KMS-11 (cell line): ENCODE results near the gene RFPL2.
"Not testable (repeated sequence)": the region's sequence is repeated elsewhere in the genome, so short reads cannot be mapped to it uniquely, and the experiment has no call there.

ENCODE experiments used
- H2AFZ ChIP-seq: fragments of 200-600 bp; sonication (generic); 2 replicates; pipeline ENCODE4 v1.6.1; 2016; ENCODE audit warnings: antibody characterized with exemption, mixed run types, low read depth
- H3K27ac ChIP-seq: fragments of 200-600 bp; sonication (generic); 2 replicates; pipeline ENCODE4 v1.6.1; 2016; ENCODE audit warnings: mild to moderate bottlenecking, mixed run types
- H3K27me3 ChIP-seq: fragments of 200-600 bp; sonication (generic); 2 replicates; pipeline ENCODE4 v1.6.1; 2017; ENCODE audit warnings: mild to moderate bottlenecking, low read depth, mixed run types, moderate library complexity; ENCODE audit not compliant: insufficient read depth
- H3K36me3 ChIP-seq: fragments of 200-600 bp; sonication (generic); 2 replicates; pipeline ENCODE4 v1.6.1; 2017; ENCODE audit warnings: mild to moderate bottlenecking, mixed run types; ENCODE audit not compliant: insufficient read depth
- H3K4me1 ChIP-seq: fragments of 200-600 bp; sonication (generic); 2 replicates; pipeline ENCODE4 v1.6.1; 2016; ENCODE audit warnings: mild to moderate bottlenecking, low read depth, mixed run types; ENCODE audit not compliant: poor library complexity, severe bottlenecking
- H3K4me2 ChIP-seq: fragments of 200-600 bp; sonication (generic); 2 replicates; pipeline ENCODE4 v1.7.0; 2016; ENCODE audit warnings: mild to moderate bottlenecking, mixed run types
- H3K4me3 ChIP-seq: fragments of 200-600 bp; sonication (generic); IDR thresholded peaks from 2 replicates; pipeline ENCODE4 v1.6.1; 2017; ENCODE audit warnings: low read depth, low read length, mixed read lengths; ENCODE audit not compliant: insufficient read depth
- H3K79me2 ChIP-seq: fragments of 200-600 bp; sonication (generic); 2 replicates; pipeline ENCODE4 v1.6.1; 2016; ENCODE audit warnings: low read depth, mixed run types; ENCODE audit not compliant: insufficient read depth
- H3K9ac ChIP-seq: fragments of 200-600 bp; sonication (generic); 2 replicates; pipeline ENCODE4 v1.6.1; 2016; ENCODE audit warnings: mild to moderate bottlenecking, mixed run types
- H4K20me1 ChIP-seq: fragments of 200-600 bp; sonication (generic); 2 replicates; pipeline ENCODE4 v1.6.1; 2016; ENCODE audit warnings: mild to moderate bottlenecking, mixed run types; ENCODE audit not compliant: insufficient read depth
- CTCF ChIP-seq: fragments of 200-600 bp; sonication (generic); conservative IDR thresholded peaks from 2 replicates; pipeline ENCODE4 v1.6.1; 2017; ENCODE audit warnings: low read depth, mild to moderate bottlenecking, antibody characterized with exemption, low read length, moderate library complexity, mixed read lengths

The RFPL2 gene

GRCh38 chr22:32158712-32159533 lies 46.0 kb downstream of the RFPL2 start, which contains the start of gene C22orf42:
Gene C22orf42, minus strand, starts transcription at chr22:32159303. Its CDS starts 88 bp downstream, at chr22:32159215.
- Histone ChIP-seq H4K20me1 (no peaks in the 10 kb centered on the region), H3K27me3 (no peaks in the 10 kb centered on the region), H2AFZ (no peak within 1 kb of the TSS), H3K4me3 (no peak within 1 kb of the TSS), H3K4me1 (no peaks in the 10 kb centered on the region), H3K4me2 (no peak within 1 kb of the TSS), H3K79me2 (no peaks in the 10 kb centered on the region), H3K27ac (no peak within 1 kb of the TSS), H3K36me3 (no peaks in the 10 kb centered on the region), H3K9ac (no peak within 1 kb of the TSS)
- no peak for TF ChIP-seq CTCF

GRCh38 chr22:32157632-32158031 lies 47.2 kb downstream of the RFPL2 start:
- H3K4me3 ChIP-seq, H2AFZ ChIP-seq, H4K20me1 ChIP-seq, H3K4me1 ChIP-seq, H3K4me2 ChIP-seq, H3K27me3 ChIP-seq, H3K36me3 ChIP-seq, H3K27ac ChIP-seq, H3K9ac ChIP-seq, H3K79me2 ChIP-seq: not testable (repeated sequence)

GRCh38 chr22:32154727-32155126 lies 50.1 kb downstream of the RFPL2 start:
- H3K79me2 ChIP-seq, H3K36me3 ChIP-seq, H3K27ac ChIP-seq, H3K9ac ChIP-seq, H3K4me2 ChIP-seq, H3K27me3 ChIP-seq, H3K4me1 ChIP-seq, H4K20me1 ChIP-seq, H3K4me3 ChIP-seq, H2AFZ ChIP-seq: not testable (repeated sequence)

GRCh38 chr22:32151641-32152040 lies 53.2 kb downstream of the RFPL2 start:
- H3K4me1 ChIP-seq, H3K36me3 ChIP-seq, H2AFZ ChIP-seq, H3K4me3 ChIP-seq, H3K27ac ChIP-seq, H3K79me2 ChIP-seq, H3K27me3 ChIP-seq, H3K9ac ChIP-seq, H3K4me2 ChIP-seq, H4K20me1 ChIP-seq: not testable (repeated sequence)

GRCh38 chr22:32150647-32151046 lies 54.2 kb downstream of the RFPL2 start:
- H3K36me3 ChIP-seq, H3K27ac ChIP-seq, H3K4me2 ChIP-seq, H3K4me1 ChIP-seq, H3K27me3 ChIP-seq, H3K79me2 ChIP-seq, H4K20me1 ChIP-seq, H2AFZ ChIP-seq, H3K4me3 ChIP-seq, H3K9ac ChIP-seq: not testable (repeated sequence)

- H3K27me3 ChIP-seq, H3K27ac ChIP-seq, H3K9ac ChIP-seq, H3K4me3 ChIP-seq, H3K4me1 ChIP-seq, H3K79me2 ChIP-seq, H4K20me1 ChIP-seq, H2AFZ ChIP-seq, H3K4me2 ChIP-seq, H3K36me3 ChIP-seq: not testable (repeated sequence)
Observed at GRCh38 chr22:32148372-32148771, 56.5 kb downstream of the RFPL2 start.

GRCh38 chr22:32147128-32147527 lies 57.7 kb downstream of the RFPL2 start:
- H3K36me3 ChIP-seq, H3K27ac ChIP-seq, H2AFZ ChIP-seq, H4K20me1 ChIP-seq, H3K27me3 ChIP-seq, H3K4me3 ChIP-seq, H3K4me2 ChIP-seq, H3K4me1 ChIP-seq, H3K79me2 ChIP-seq, H3K9ac ChIP-seq: not testable (repeated sequence)
